Fibroblast of lung (primary cell): ENCODE results near the gene CCDC154. TPM values are rescaled to one million over a fixed set of nuclear protein-coding genes. Genes with fewer than 3 reads are reported as not detected.

ENCODE experiments used
- DNase-seq, 2 donors: peaks; one replicate each; pipeline versions ENCODE4 v3.0.0 to v3.0.0-alpha.2; 2010; ENCODE audit warnings: low read depth in 2 of 2
- H2AFZ ChIP-seq: 2 replicates; pipeline ENCODE4 v1.5.1; 2012; ENCODE audit warnings: low read length, control low read depth, inconsistent platforms
- H3K27ac ChIP-seq: 2 replicates; pipeline ENCODE4 v1.5.1; 2011; ENCODE audit warnings: low read length, control low read depth; ENCODE audit not compliant: insufficient read depth
- H3K27me3 ChIP-seq: 2 replicates; pipeline ENCODE4 v1.5.1; 2011; ENCODE audit warnings: mild to moderate bottlenecking, low read length; ENCODE audit not compliant: control insufficient read depth, insufficient read depth
- H3K36me3 ChIP-seq: 2 replicates; pipeline ENCODE4 v1.5.1; 2011; ENCODE audit warnings: low read length; ENCODE audit not compliant: control insufficient read depth, insufficient read depth
- H3K4me1 ChIP-seq: 2 replicates; pipeline ENCODE4 v1.5.1; 2011; ENCODE audit warnings: low read length; ENCODE audit not compliant: control insufficient read depth, insufficient read depth; ENCODE audit errors: extremely low read depth
- H3K4me2 ChIP-seq: 2 replicates; pipeline ENCODE4 v1.5.1; 2011; ENCODE audit warnings: low read length, control low read depth; ENCODE audit not compliant: insufficient read depth; ENCODE audit errors: extremely low read depth
- H3K4me3 ChIP-seq, 4 experiments: fragments of 200-600 bp in 1 of 4; sonication (generic) in 1 of 4; replicated peaks in 1 of 4; 2 replicates each; pipeline ENCODE4 v1.5.1; 2011 to 2016; ENCODE audit warnings: low read length in 4 of 4, low read depth in 3 of 4, mild to moderate bottlenecking in 3 of 4, control low read depth in 2 of 4, inconsistent platforms in 1 of 4, mixed read lengths in 1 of 4; ENCODE audit not compliant: insufficient read depth in 1 of 4; ENCODE audit errors: control extremely low read depth in 1 of 4
- H3K79me2 ChIP-seq: 2 replicates; pipeline ENCODE4 v1.5.1; 2012; ENCODE audit warnings: mild to moderate bottlenecking, low read length, inconsistent platforms; ENCODE audit not compliant: control insufficient read depth, insufficient read depth
- H3K9ac ChIP-seq: 2 replicates; pipeline ENCODE4 v1.5.1; 2011; ENCODE audit warnings: mild to moderate bottlenecking, low read length, control low read depth; ENCODE audit not compliant: insufficient read depth
- H3K9me3 ChIP-seq: 2 replicates; pipeline ENCODE4 v1.5.1; 2012; ENCODE audit warnings: low read depth, low read length; ENCODE audit not compliant: control insufficient read depth, insufficient read depth
- H4K20me1 ChIP-seq: 2 replicates; pipeline ENCODE4 v1.5.1; 2011; ENCODE audit warnings: low read length; ENCODE audit not compliant: control insufficient read depth, insufficient read depth; ENCODE audit errors: extremely low read depth
- CTCF ChIP-seq, 2 donors: IDR thresholded peaks in 1 of 2; conservative IDR thresholded peaks in 1 of 2; 1 replicate in 1 of 2; 2 replicates in 1 of 2; pipeline ENCODE4 v1.5.1; 2011 to 2012; ENCODE audit warnings: low read length in 2 of 2, control low read depth in 1 of 2, inconsistent platforms in 1 of 2, low read depth in 1 of 2, mild to moderate bottlenecking in 1 of 2
- EZH2 ChIP-seq: IDR thresholded peaks from 2 replicates; pipeline ENCODE4 v1.5.1; 2012; ENCODE audit warnings: low read length, control low read depth, mild to moderate bottlenecking; ENCODE audit errors: missing control alignments
- polyA plus RNA-seq, 2 donors: library from polyadenylated mRNA; depleted of rRNA in 1 of 2; stranded (reverse) in 1 of 2; unstranded in 1 of 2; fragments of >200 nt; gene quantifications; 2 replicates each; pipeline ENCODE4 v1.2.1, GENCODE V29; 2011 to 2012; ENCODE audit warnings: missing spikeins in 1 of 2
- total RNA-seq: library from RNA; depleted of rRNA; stranded (reverse); fragments of >200 nt; gene quantifications from 2 replicates; pipeline ENCODE4 v1.2.1, GENCODE V29; 2014

Gene CCDC154
- total and polyA plus RNA-seq, 2 donors (not counting 1 experiment from before 2014, with no cell fraction given): 0.02 to 0.50 TPM

GRCh38 chr16:1455190-1456171 is 11.1 kb upstream of the CCDC154 start:
- H3K79me2 ChIP-seq: no peaks in the 10 kb centered on the region
- no peak overlapping the region for H3K27ac ChIP-seq
- no peaks in the 10 kb centered on the region for H4K20me1 ChIP-seq
- no peak overlapping the region for H3K9ac ChIP-seq
- H3K4me3 ChIP-seq: no peak overlapping the region
- H3K36me3 ChIP-seq: peaks cover 17% of the 10 kb centered on the region
- no peak overlapping the region for H3K4me2 ChIP-seq
- no peak for DNase-seq
- H3K27me3 ChIP-seq: no peaks in the 10 kb centered on the region
- H3K9me3 ChIP-seq: no peaks in the 10 kb centered on the region
- H2AFZ ChIP-seq: no peak overlapping the region
- TF ChIP-seq EZH2 (no peak), CTCF (conservative IDR thresholded peaks at IDR 0.05 in 1 of 2, IDR thresholded peaks at IDR 0.05 in 1 of 2; ENCODE audit: low read depth in 1 of 2, low read length in 2 of 2) (no peak)
- H3K4me1 ChIP-seq: no peaks in the 10 kb centered on the region

GRCh38 chr16:1454561-1454960 is 10.2 kb upstream of the CCDC154 start:
- Histone ChIP-seq H3K4me3 (no peak overlapping the region), H3K9ac (no peak overlapping the region), H2AFZ (no peak overlapping the region), H3K79me2 (no peaks in the 10 kb centered on the region), H3K27ac (no peak overlapping the region), H3K27me3 (no peaks in the 10 kb centered on the region), H3K36me3 (peaks cover 13% of the 10 kb centered on the region), H3K4me2 (no peak overlapping the region), H4K20me1 (no peaks in the 10 kb centered on the region), H3K4me1 (no peaks in the 10 kb centered on the region), H3K9me3 (no peaks in the 10 kb centered on the region)
- no peak for DNase-seq
- TF ChIP-seq EZH2: no peak
- TF ChIP-seq CTCF (conservative IDR thresholded peaks at IDR 0.05 in 1 of 2, IDR thresholded peaks at IDR 0.05 in 1 of 2; ENCODE audit: low read depth in 1 of 2, low read length in 2 of 2): no peak

- H3K9me3 ChIP-seq: no peaks in the 10 kb centered on the region
- TF ChIP-seq EZH2 (no peak), CTCF (conservative IDR thresholded peaks at IDR 0.05 in 1 of 2, IDR thresholded peaks at IDR 0.05 in 1 of 2; ENCODE audit: low read depth in 1 of 2, low read length in 2 of 2) (no peak)
- no peak overlapping the region for H3K27ac ChIP-seq
- H3K9ac ChIP-seq: no peak overlapping the region
- no peaks in the 10 kb centered on the region for H3K27me3 ChIP-seq
- H4K20me1 ChIP-seq: no peaks in the 10 kb centered on the region
- no peak overlapping the region for H3K4me2 ChIP-seq
- no peak overlapping the region for H3K4me3 ChIP-seq
- H3K79me2 ChIP-seq: no peaks in the 10 kb centered on the region
- no peak for DNase-seq
- peaks cover 13% of the 10 kb centered on the region for H3K36me3 ChIP-seq
- no peak overlapping the region for H2AFZ ChIP-seq
- H3K4me1 ChIP-seq: no peaks in the 10 kb centered on the region
Measured at GRCh38 chr16:1453316-1453715, 9.0 kb upstream of the CCDC154 start.
